Muscle layer of duodenum (tissue), 2 donors: Measurements from ENCODE around the gene PCSK5.

Experiments
- H3K27ac ChIP-seq: one replicate; pipeline ENCODE4 v1.7.0; 2013; ENCODE audit warnings: mild to moderate bottlenecking, low read length
- H3K27me3 ChIP-seq: one replicate; pipeline ENCODE4 v1.7.0; 2013; ENCODE audit warnings: low read depth, mild to moderate bottlenecking, control low read depth, low read length
- H3K36me3 ChIP-seq, 2 donors: one replicate each; pipeline ENCODE4 v1.7.0; 2013; ENCODE audit warnings: low read length in 2 of 2, control low read depth in 1 of 2, mild to moderate bottlenecking in 1 of 2; ENCODE audit not compliant: insufficient read depth in 2 of 2, control insufficient read depth in 1 of 2
- H3K4me1 ChIP-seq, 2 donors: one replicate each; pipeline ENCODE4 v1.7.0; 2013; ENCODE audit warnings: low read length in 2 of 2, mild to moderate bottlenecking in 2 of 2, control low read depth in 1 of 2, moderate library complexity in 1 of 2; ENCODE audit not compliant: insufficient read depth in 2 of 2, control insufficient read depth in 1 of 2
- H3K4me3 ChIP-seq, 2 donors: one replicate each; pipeline ENCODE4 v1.7.0; 2013; ENCODE audit warnings: low read length in 2 of 2, low read depth in 1 of 2, mild to moderate bottlenecking in 1 of 2
- H3K9me3 ChIP-seq, 2 donors: one replicate each; pipeline ENCODE4 v1.7.0; 2013; ENCODE audit warnings: low read length in 2 of 2, control low read depth in 1 of 2, mild to moderate bottlenecking in 1 of 2; ENCODE audit not compliant: control insufficient read depth in 1 of 2
- donor health status: healthy.

PCSK5 gene

DNA sequence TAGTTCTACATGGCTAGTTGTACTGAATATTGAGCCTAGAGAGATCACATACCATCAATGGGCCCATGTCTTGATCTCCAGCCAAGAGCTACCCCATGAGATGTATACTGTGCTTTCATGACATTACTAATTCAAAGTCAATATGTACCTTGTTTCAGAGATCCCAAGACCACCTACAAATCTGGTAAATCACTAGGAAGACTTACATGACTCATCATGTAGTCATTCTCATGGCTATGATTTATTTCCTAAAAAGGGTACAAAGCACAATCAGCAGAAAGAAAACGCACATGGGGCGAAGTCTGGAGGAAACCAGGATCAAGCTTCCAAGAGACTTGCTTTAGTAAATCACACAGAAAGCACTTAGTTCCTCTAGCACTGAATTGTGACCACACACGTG is 103.0 kb downstream of the PCSK5 start:
- no peaks in the 10 kb centered on the region for H3K9me3 ChIP-seq
- no peak overlapping the region for H3K4me3 ChIP-seq
- no peaks in the 10 kb centered on the region for H3K36me3 ChIP-seq
- no peaks in the 10 kb centered on the region for H3K27me3 ChIP-seq
- H3K4me1 ChIP-seq, result peaks cover 5 to 16% of the 10 kb centered on the region in 2 donors
- H3K27ac ChIP-seq, result no peak overlapping the region

DNA sequence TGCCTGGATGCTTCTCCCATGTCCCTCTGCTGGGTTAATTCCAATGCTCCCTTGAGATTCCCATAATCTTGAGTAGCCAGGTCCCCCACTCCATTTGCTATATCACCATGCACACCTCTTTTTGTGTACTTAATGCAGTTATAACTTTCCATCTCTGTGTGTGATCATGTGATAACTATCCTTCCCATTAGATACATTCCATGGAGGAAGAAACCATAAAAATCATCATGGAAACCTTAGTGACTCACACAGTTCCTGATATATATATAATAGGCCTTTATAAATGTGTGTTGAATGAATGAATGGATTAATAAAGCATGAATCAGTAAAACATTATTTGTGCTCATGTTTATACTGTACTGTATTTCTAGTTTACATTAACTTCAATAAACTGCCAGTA is 104.6 kb downstream of the PCSK5 start:
- Histone ChIP-seq H3K4me1 (peaks cover 5 to 16% of the 10 kb centered on the region in 2 donors), H3K36me3 (no peaks in the 10 kb centered on the region), H3K27me3 (no peaks in the 10 kb centered on the region), H3K4me3 (no peak overlapping the region), H3K27ac (no peak overlapping the region), H3K9me3 (no peaks in the 10 kb centered on the region)

DNA sequence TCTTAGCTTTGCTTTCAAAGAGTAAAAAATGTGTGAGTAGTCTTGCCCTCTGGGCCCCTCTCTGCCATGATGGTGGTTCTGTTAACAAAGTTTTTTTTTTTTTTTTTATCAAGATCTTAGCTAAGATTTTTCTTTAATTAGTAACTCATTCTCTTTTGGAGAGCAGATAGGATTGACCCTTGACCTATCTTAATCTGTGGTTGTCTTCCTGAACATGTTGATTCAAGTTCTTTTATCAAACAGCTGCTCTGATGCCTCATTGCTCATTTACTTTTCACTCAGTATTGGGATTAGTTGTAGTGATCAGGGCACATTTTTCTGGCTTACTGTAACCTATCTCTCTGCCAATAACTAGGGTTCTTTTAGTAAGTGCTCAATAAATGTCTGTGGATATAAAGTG is 106.3 kb downstream of the PCSK5 start:
- Histone ChIP-seq H3K4me3 (no peak overlapping the region), H3K27me3 (no peaks in the 10 kb centered on the region), H3K36me3 (no peaks in the 10 kb centered on the region), H3K4me1 (peaks cover 10 to 16% of the 10 kb centered on the region in 2 donors), H3K9me3 (no peaks in the 10 kb centered on the region), H3K27ac (no peak overlapping the region)

DNA sequence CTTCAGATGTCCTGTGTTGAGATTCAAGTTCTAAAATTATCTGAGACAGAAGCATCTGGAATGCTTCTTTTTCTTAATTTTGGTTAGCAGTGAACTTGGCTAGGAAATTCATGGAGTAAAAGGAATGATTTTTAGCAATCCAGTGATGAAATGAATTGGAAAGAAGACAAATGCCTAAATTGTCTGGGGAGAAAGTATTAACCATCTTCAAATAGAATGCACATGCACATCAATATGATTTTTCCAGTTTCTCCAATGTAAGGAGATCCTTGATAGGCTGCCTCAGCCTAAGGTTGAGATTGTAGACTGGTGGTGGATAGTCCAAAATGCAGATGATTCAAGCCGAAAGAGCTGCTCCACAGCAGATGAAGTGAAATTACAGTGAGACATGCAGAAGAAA is 106.7 kb downstream of the PCSK5 start:
- Histone ChIP-seq H3K36me3 (no peaks in the 10 kb centered on the region), H3K4me1 (peaks cover 10 to 16% of the 10 kb centered on the region in 2 donors), H3K27ac (no peak overlapping the region), H3K4me3 (no peak overlapping the region), H3K9me3 (no peaks in the 10 kb centered on the region), H3K27me3 (no peaks in the 10 kb centered on the region)

DNA sequence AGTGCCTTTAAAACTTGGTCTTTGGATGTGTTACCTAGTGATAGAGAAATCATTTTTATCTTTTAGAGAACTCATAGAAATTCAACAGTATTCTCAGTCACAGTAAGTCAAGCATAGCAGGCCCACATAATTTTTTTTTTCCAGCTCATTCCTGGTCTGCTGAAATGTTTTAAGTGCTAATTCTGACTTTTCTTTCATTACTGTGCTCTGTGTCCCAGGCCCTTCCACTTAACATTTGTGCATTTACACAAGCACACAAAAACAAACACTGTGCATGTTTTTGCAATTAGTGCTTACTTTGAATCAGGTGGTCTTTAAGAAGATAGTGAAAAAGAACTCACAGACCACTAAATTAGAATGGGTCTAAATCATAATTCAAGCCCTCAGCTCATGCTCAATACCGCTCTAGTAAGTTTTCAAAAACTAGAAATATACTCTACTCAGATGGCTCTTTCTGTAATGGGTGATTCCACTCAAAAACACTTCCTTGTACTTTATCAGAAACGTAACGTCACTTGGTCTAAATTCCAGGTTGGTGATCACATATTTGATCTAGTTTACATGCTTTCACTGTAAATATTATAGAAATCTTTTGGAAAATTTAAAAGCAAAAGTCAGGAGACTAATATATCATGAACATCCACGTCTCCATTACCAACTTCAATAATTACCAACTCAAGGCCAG is 107.8 kb downstream of the PCSK5 start:
- Histone ChIP-seq H3K27ac (no peak overlapping the region), H3K4me3 (no peak overlapping the region), H3K4me1 (peaks cover 10 to 16% of the 10 kb centered on the region in 2 donors), H3K9me3 (no peaks in the 10 kb centered on the region), H3K36me3 (no peaks in the 10 kb centered on the region), H3K27me3 (no peaks in the 10 kb centered on the region)

DNA sequence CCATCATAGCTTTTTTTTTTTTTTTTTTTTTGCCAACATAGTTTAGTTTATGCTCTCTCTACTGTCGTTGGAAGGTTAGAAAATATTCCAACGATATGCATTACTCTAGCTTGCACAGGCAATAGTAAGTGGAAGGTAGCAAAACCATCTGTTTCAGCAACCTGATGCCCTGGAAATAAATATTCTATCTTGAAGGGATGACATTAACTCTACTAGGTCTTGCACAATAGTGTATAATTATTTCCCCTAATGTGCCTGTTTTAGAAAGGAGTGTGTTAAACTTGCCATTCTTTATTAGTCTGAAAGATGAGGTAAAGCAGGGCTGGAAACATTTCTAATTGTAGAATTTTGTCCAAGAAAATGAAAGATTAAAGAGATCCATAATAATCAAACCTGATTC is 111.0 kb downstream of the PCSK5 start:
- Histone ChIP-seq H3K27ac (no peak overlapping the region), H3K4me3 (no peak overlapping the region), H3K27me3 (no peaks in the 10 kb centered on the region), H3K9me3 (no peaks in the 10 kb centered on the region), H3K4me1 (peaks cover 7 to 11% of the 10 kb centered on the region in 2 donors), H3K36me3 (no peaks in the 10 kb centered on the region)

DNA sequence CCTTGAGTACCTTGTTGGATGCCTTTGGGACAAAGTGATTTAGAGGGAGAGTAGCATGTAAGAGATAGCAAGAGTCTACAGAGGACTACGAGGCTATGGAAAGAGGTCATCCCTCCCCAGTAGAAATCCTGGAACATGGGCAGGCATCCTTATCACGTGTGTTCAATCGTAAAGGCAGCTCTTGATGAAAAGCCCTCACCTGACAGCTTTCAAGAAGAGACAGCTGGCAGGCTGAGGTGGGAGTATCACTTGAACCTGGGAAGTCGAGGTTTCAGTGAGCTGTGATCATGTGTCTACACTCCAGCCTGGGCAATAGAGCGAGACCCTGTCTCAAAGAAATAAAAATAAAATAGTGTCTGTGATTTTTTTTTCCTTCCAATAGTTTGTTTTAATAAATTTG is 112.6 kb downstream of the PCSK5 start:
- Histone ChIP-seq H3K4me1 (peaks cover 0 to 6% of the 10 kb centered on the region in 2 donors), H3K36me3 (no peaks in the 10 kb centered on the region), H3K4me3 (no peak overlapping the region), H3K27ac (no peak overlapping the region), H3K9me3 (no peaks in the 10 kb centered on the region), H3K27me3 (no peaks in the 10 kb centered on the region)

DNA sequence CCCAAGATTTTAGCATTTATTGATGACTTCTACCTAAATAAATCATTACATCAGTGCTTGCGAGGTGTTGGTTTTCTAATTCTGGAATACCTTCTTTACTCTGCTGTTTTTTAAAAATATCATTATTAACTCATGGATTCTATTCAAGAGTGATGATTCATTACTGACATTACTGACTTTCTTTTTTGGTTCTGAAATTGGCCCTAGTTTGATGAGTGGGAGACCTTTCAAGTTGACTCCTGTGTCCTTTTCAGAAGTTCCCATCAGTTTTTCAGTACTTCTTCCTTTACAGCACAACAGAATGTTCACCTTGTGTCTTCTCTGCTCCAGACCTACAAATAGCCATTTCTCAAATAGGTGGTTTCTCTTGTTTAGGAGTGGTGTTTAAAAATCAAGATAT is 114.1 kb downstream of the PCSK5 start:
- H3K4me3 ChIP-seq, result no peak overlapping the region
- H3K9me3 ChIP-seq, result no peaks in the 10 kb centered on the region
- peaks cover 0 to 6% of the 10 kb centered on the region in 2 donors for H3K4me1 ChIP-seq
- H3K27me3 ChIP-seq, result no peaks in the 10 kb centered on the region
- no peak overlapping the region for H3K27ac ChIP-seq
- no peaks in the 10 kb centered on the region for H3K36me3 ChIP-seq

DNA sequence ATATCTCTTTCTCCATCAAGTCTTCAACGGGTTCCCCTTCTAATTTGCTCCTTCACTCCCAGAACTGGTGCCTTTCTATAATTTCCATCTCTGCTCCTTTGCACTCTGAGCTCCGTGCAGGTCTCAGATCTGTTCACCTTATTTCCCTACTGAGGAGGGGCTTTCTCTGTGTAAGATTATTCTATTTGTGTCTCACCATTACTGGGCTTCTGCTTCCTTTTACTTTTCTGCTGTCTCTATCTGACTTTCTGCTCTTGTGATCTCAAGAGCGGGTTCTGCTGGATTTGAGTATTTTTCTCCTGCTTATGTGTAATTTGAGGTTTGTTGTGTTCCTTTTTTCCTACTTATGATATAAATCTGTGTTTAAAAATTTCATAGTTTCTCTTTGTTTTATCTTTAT is 117.5 kb downstream of the PCSK5 start:
- H3K9me3 ChIP-seq, result no peaks in the 10 kb centered on the region
- no peak overlapping the region for H3K27ac ChIP-seq
- H3K36me3 ChIP-seq, result no peaks in the 10 kb centered on the region
- no peak overlapping the region for H3K4me3 ChIP-seq
- H3K27me3 ChIP-seq, result no peaks in the 10 kb centered on the region
- H3K4me1 ChIP-seq, result peaks cover 0 to 10% of the 10 kb centered on the region in 2 donors

DNA sequence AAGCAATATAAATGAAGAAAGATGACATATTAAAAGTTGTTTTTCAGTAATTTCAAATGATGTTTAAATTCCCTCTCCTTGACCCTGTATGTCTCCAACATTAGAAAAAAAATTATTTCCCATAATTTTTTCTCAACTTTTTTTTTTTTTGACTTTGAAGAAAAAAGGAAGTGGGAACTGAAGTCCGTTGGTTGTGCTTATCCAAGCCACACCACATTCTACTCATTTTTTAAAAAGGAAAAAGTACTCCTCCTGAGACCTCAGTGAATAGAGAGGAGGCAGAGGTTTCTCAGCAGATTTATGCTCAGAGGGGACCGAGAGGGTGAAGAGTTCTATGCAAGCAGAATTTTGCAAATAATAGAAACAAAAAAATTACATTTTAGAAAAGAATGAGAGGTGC is 123.3 kb downstream of the PCSK5 start:
- Histone ChIP-seq H3K4me3 (no peak overlapping the region), H3K27me3 (no peaks in the 10 kb centered on the region)

DNA sequence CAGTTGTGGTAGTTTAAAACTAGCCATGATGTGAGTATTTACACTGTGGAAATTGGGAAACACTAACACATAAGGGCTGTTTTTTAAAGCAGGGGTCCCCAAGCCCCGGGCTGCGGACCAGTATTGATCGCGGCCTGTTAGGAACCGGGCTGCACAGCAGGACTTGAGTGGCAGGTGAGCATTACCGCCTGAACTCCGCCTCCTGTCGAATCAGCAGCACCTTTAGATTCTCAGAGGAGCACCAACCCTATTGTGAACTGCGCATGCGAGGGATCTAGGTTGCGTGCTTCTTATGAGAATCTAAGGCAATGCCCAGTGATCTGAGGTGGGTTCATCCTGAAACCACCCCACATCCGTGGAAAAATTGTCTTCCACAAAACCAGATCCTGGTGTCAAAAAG is 127.8 kb downstream of the PCSK5 start:
- no peaks in the 10 kb centered on the region for H3K36me3 ChIP-seq
- no peak overlapping the region for H3K4me3 ChIP-seq
- H3K9me3 ChIP-seq, result no peaks in the 10 kb centered on the region
- H3K27me3 ChIP-seq, result no peaks in the 10 kb centered on the region
- H3K4me1 ChIP-seq, result peaks cover 0 to 4% of the 10 kb centered on the region in 2 donors
- H3K27ac ChIP-seq, result no peak overlapping the region

More for the DNA sequence above, 123.3 kb downstream of the PCSK5 start:
- Histone ChIP-seq H3K4me1 (peaks cover 0 to 14% of the 10 kb centered on the region in 2 donors), H3K9me3 (no peaks in the 10 kb centered on the region), H3K27ac (no peak overlapping the region), H3K36me3 (no peaks in the 10 kb centered on the region)

DNA sequence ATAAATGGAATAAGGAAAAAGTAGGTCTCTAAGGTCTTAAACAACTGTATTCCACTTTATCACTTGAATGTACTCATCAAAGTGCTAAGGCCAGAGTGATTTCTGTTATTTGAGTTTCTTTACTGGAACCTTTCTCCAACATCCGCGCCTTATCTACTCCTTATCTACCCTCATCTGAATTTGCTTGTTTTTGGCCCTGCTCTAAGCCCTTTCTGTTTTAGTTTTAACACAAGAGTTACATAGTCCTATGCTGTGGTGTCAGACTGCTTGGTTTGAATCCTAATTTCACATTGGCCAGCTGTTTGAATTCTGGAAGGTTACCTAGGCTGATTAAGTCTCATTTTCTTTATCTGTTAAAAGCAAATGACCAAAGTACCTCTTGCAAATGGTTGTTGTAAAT is 128.3 kb downstream of the PCSK5 start:
- no peaks in the 10 kb centered on the region for H3K27me3 ChIP-seq
- H3K4me3 ChIP-seq, result no peak overlapping the region
- no peaks in the 10 kb centered on the region for H3K9me3 ChIP-seq
- H3K4me1 ChIP-seq, result peaks cover 0 to 4% of the 10 kb centered on the region in 2 donors
- peaks cover 0 to 3% of the 10 kb centered on the region in 2 donors for H3K36me3 ChIP-seq
- H3K27ac ChIP-seq, result no peak overlapping the region
